Loucy (cell line): ENCODE results near the gene SORCS2.

Experiments
- H2AFZ ChIP-seq: fragments of 200-600 bp; sonication (generic); 2 replicates; pipeline ENCODE4 v1.6.0; 2016; ENCODE audit warnings: antibody characterized with exemption, mild to moderate bottlenecking, low read length, moderate library complexity
- H3F3A ChIP-seq: fragments of 200-600 bp; 2 replicates; pipeline ENCODE4 v1.6.0; 2016; ENCODE audit warnings: antibody characterized with exemption, low read depth, mild to moderate bottlenecking
- H3K27me3 ChIP-seq: fragments of 200-600 bp; sonication (generic); 2 replicates; pipeline ENCODE4 v1.6.1; 2014; ENCODE audit warnings: low read length, mild to moderate bottlenecking; ENCODE audit not compliant: insufficient read depth, poor library complexity, severe bottlenecking
- H3K36me3 ChIP-seq: fragments of 200-600 bp; sonication (generic); 2 replicates; pipeline ENCODE4 v1.6.1; 2016; ENCODE audit warnings: low read length; ENCODE audit not compliant: insufficient read depth
- H3K4me1 ChIP-seq: fragments of 200-600 bp; sonication (generic); 2 replicates; pipeline ENCODE4 v1.5.1; 2014; ENCODE audit warnings: low read length, mild to moderate bottlenecking; ENCODE audit not compliant: insufficient read depth, poor library complexity, severe bottlenecking
- H3K4me2 ChIP-seq: fragments of 200-600 bp; sonication (generic); 2 replicates; pipeline ENCODE4 v1.6.0; 2014; ENCODE audit warnings: antibody characterized with exemption, low read length, low read depth, mild to moderate bottlenecking; ENCODE audit not compliant: poor library complexity, severe bottlenecking
- H3K4me3 ChIP-seq: fragments of 200-600 bp; sonication (generic); 2 replicates; pipeline ENCODE4 v1.5.1; 2014; ENCODE audit warnings: low read length, mild to moderate bottlenecking, mixed read lengths; ENCODE audit not compliant: poor library complexity, severe bottlenecking
- H3K79me2 ChIP-seq: fragments of 200-600 bp; sonication (generic); 2 replicates; pipeline ENCODE4 v1.6.1; 2014; ENCODE audit warnings: low read length; ENCODE audit not compliant: insufficient read depth
- H3K9ac ChIP-seq: fragments of 200-600 bp; sonication (generic); 2 replicates; pipeline ENCODE4 v1.6.0; 2014; ENCODE audit warnings: mild to moderate bottlenecking, low read depth, low read length, moderate library complexity; ENCODE audit not compliant: poor library complexity, severe bottlenecking
- H3K9me2 ChIP-seq: fragments of 200-600 bp; sonication (generic); replicated peaks from 2 replicates; pipeline ENCODE4 v1.6.1; 2016; ENCODE audit warnings: low read depth, low read length, mixed read lengths
- H3K9me3 ChIP-seq: fragments of 200-600 bp; sonication (generic); 2 replicates; pipeline ENCODE4 v1.6.1; 2014; ENCODE audit warnings: mild to moderate bottlenecking, antibody characterized with exemption, low read length, low read depth; ENCODE audit not compliant: insufficient read depth
- H4K20me1 ChIP-seq: fragments of 200-600 bp; sonication (generic); 2 replicates; pipeline ENCODE4 v1.6.0; 2014; ENCODE audit warnings: antibody characterized with exemption, low read length, mild to moderate bottlenecking; ENCODE audit not compliant: insufficient read depth, poor library complexity, severe bottlenecking
- EZH2phosphoT487 ChIP-seq: fragments of 200-600 bp; IDR thresholded peaks from 2 replicates; pipeline ENCODE4 v1.6.1; 2018; ENCODE audit warnings: antibody characterized with exemption, mild to moderate bottlenecking, moderate library complexity, borderline replicate concordance
- TF ChIP-seq, protein P1 (sequence below): fragments of 200-600 bp; sonication (generic); conservative IDR thresholded peaks from 2 replicates; pipeline ENCODE4 v1.5.1; 2014; ENCODE audit warnings: mild to moderate bottlenecking, antibody characterized with exemption, low read length

The SORCS2 gene

DNA sequence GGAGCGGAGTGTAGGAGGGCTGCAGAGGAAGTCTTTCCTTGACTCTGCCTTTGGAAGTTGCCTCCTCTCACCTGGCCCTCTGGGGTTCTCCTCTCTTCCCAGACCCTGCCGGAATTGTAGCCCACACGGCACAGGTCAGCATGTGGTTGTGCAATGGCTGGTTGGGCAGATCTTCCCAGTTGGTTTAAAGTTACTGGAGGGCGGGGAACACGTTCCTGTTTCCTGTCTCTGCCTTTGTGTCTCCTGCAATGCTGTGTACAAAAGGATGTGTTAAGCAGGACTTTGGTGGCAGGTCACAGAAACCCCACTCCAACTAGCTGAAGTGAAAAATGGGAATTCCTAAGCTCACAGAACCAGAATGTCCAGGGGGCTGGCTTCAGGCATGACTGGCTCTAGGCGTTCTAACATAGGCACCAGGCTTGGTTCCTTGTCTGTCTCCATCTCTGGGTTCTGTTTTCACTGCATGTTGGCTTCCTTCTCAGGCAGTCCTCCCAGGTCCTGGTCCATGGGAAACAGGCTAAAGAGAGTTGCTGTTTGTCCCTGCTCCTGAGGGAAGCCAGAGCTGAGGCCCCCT is 19.9 kb downstream of the SORCS2 start:
- H3K4me1 ChIP-seq = no peaks in the 10 kb centered on the region
- H3K9me3 ChIP-seq = peaks cover 19% of the 10 kb centered on the region; the same call in 1 of the 2 replicates
- H3K4me3 ChIP-seq = no peak overlapping the region
- H3K36me3 ChIP-seq = no peaks in the 10 kb centered on the region
- TF ChIP-seq, protein P1, sequence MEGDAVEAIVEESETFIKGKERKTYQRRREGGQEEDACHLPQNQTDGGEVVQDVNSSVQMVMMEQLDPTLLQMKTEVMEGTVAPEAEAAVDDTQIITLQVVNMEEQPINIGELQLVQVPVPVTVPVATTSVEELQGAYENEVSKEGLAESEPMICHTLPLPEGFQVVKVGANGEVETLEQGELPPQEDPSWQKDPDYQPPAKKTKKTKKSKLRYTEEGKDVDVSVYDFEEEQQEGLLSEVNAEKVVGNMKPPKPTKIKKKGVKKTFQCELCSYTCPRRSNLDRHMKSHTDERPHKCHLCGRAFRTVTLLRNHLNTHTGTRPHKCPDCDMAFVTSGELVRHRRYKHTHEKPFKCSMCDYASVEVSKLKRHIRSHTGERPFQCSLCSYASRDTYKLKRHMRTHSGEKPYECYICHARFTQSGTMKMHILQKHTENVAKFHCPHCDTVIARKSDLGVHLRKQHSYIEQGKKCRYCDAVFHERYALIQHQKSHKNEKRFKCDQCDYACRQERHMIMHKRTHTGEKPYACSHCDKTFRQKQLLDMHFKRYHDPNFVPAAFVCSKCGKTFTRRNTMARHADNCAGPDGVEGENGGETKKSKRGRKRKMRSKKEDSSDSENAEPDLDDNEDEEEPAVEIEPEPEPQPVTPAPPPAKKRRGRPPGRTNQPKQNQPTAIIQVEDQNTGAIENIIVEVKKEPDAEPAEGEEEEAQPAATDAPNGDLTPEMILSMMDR = no peak
- TF ChIP-seq EZH2phosphoT487 = no peak
- H3K79me2 ChIP-seq = no peaks in the 10 kb centered on the region
- no peak overlapping the region for H3K4me2 ChIP-seq
- no peak overlapping the region for H2AFZ ChIP-seq
- H4K20me1 ChIP-seq = no peaks in the 10 kb centered on the region
- no peak overlapping the region for H3K9ac ChIP-seq
- no peaks in the 10 kb centered on the region for H3K9me2 ChIP-seq
- H3F3A ChIP-seq = no peaks in the 10 kb centered on the region
- H3K27me3 ChIP-seq = no peaks in the 10 kb centered on the region

DNA sequence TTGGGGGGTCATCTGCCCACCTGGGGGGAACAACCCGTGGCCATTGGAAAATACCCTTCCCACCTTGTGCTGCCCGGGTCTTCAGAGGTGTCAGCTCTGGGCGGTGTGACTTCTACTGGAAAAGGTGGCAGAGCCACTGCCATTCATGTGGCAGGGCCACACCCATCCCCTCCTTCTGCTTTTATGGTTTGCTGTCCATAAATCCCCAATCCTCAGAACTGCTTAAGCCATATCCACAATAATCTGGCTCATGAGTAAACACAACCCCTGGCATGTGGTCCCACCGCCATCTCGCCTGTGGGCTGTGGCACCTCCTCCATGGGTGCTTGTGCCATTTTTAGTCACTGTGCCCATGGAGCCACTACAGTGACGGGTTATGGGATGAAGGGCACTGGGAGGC is 20.6 kb downstream of the SORCS2 start:
- no peak overlapping the region for H3K4me3 ChIP-seq
- H3K4me1 ChIP-seq = no peaks in the 10 kb centered on the region
- no peak for TF ChIP-seq EZH2phosphoT487
- TF ChIP-seq, protein P1 = no peak
- peaks cover 13% of the 10 kb centered on the region; the same call in 1 of the 2 replicates for H3K9me3 ChIP-seq
- H3K79me2 ChIP-seq = no peaks in the 10 kb centered on the region
- H3K9me2 ChIP-seq = no peaks in the 10 kb centered on the region
- H3F3A ChIP-seq = no peaks in the 10 kb centered on the region
- no peaks in the 10 kb centered on the region for H3K36me3 ChIP-seq
- no peaks in the 10 kb centered on the region for H4K20me1 ChIP-seq
- no peak overlapping the region for H3K4me2 ChIP-seq
- no peak overlapping the region for H3K9ac ChIP-seq
- no peak overlapping the region for H2AFZ ChIP-seq
- no peaks in the 10 kb centered on the region for H3K27me3 ChIP-seq

DNA sequence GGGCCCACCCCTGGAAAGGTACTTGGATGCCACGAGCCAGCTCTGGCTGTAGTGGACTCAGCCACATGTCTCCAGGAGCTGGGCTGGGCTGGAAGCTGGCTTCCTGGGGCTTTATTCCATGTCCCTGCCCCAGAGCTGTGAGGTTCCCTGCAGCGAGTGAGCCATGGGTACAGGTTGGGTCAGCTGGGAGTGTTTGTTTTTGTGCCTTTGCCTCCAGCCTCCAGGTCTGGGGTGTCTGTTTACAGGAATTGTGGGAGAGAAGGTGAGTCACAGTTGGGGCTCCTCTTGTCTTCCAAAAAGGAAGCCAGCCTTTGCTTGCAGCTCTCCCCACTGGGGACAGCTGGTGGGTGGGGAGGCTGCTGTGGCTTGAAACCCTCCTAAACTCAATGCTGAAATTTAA is 21.5 kb downstream of the SORCS2 start:
- Histone ChIP-seq H3K79me2 (no peaks in the 10 kb centered on the region), H3K9me2 (no peaks in the 10 kb centered on the region), H3K36me3 (no peaks in the 10 kb centered on the region), H3K4me3 (no peak overlapping the region), H3K4me1 (no peaks in the 10 kb centered on the region), H3F3A (no peaks in the 10 kb centered on the region), H3K4me2 (no peak overlapping the region), H3K9me3 (peaks cover 13% of the 10 kb centered on the region; the same call in 1 of the 2 replicates), H3K9ac (no peak overlapping the region), H3K27me3 (no peaks in the 10 kb centered on the region), H2AFZ (no peak overlapping the region), H4K20me1 (no peaks in the 10 kb centered on the region)
- TF ChIP-seq EZH2phosphoT487 = no peak
- TF ChIP-seq, protein P1 = no peak
